Ascending aorta (tissue), 2 donors: Measurements from ENCODE around the gene CBR3. TPM values are rescaled to one million over a fixed set of nuclear protein-coding genes. Genes with fewer than 3 reads are reported as not detected.
"Not testable (repeated sequence)": the region's sequence is repeated elsewhere in the genome, so short reads cannot be mapped to it uniquely, and the experiment has no call there.

Source experiments
- DNase-seq, 2 donors: peaks; one replicate each; pipeline ENCODE4 v3.0.0-alpha.2; 2019; ENCODE audit warnings: low spot score in 2 of 2
- H3K27ac ChIP-seq, 2 donors: fragments of 200-600 bp; sonication (generic); one replicate each; pipeline ENCODE4 v1.5.1; 2016 to 2017; ENCODE audit warnings: mild to moderate bottlenecking in 1 of 2
- H3K27me3 ChIP-seq: fragments of 200-600 bp; sonication (generic); one replicate; pipeline ENCODE4 v1.5.1; 2017
- H3K36me3 ChIP-seq, 2 donors: fragments of 200-600 bp; sonication (generic); one replicate each; pipeline ENCODE4 v1.5.1; 2016
- H3K4me1 ChIP-seq, 2 donors: fragments of 200-600 bp; sonication (generic); one replicate each; pipeline ENCODE4 v1.5.1; 2016 to 2017; ENCODE audit warnings: mild to moderate bottlenecking in 1 of 2
- H3K4me3 ChIP-seq, 2 donors: fragments of 200-600 bp; sonication (generic); one replicate each; pipeline ENCODE4 v1.5.1; 2016 to 2017; ENCODE audit warnings: mild to moderate bottlenecking in 1 of 2
- H3K9me3 ChIP-seq, 2 donors: fragments of 200-600 bp; sonication (generic); one replicate each; pipeline ENCODE4 v1.5.1; 2016
- CTCF ChIP-seq, 3 experiments: fragments of 200-600 bp in 2 of 3; fragments of 450-650 bp in 1 of 3; sonication (generic) in 2 of 3; IDR thresholded peaks; one replicate each; pipeline ENCODE4 v1.5.1; 2016 to 2019; ENCODE audit warnings: antibody characterized with exemption in 3 of 3, mild to moderate bottlenecking in 1 of 3, moderate library complexity in 1 of 3
- intact Hi-C: fragments of 100-400 bp; cut with DNase I; formaldehyde crosslinking; loops from one replicate; pipeline ENCODE4 v1.15.1; 2023
- total RNA-seq: library from RNA; depleted of rRNA; stranded (reverse); fragments of >200 nt; gene quantifications from one replicate; pipeline ENCODE4 v1.1.0, GENCODE V29; 2016

Gene CBR3
- total RNA-seq, 1 donor from 2014 or later = 59.2 TPM

DNA sequence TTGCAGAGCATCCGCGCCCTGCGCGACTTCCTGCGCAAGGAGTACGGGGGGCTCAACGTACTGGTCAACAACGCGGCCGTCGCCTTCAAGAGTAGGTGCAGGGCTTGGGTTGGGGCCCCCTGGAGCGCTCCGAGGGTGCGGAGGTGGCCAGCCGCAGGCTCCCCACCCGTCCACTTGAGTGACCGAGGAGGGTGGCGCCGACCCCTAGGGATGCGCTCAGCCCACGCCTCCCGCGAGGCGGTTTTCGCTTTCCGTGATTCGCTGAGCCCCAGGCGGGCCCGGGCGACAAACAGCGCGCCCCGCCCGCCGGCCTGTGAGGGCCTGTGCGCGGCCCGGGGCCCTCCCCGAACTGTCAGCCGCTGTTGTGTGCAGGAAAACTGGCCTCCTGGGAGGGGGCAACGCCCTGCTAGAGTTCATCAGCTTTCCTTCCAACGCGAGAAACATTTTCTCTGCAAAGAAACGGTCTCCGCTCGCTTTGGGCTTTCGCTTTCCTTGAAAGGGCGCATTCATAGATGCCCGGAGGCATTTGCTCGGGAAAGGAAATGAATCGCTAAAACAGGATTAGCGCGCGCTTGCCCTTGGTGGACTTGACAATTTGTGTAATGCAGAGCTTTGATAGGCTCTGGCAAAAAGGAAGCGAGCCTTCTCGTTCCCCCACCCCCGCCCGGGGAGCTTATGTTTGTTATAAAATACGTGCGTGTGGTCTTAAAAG lies 668 bp downstream of the CBR3 start:
- DNase-seq = peak in 1 of 2 donors; percentile 83
- peaks cover 0 to 11% of the 10 kb centered on the region in 2 donors for H3K4me1 ChIP-seq
- intact Hi-C loops = loop anchor here (1.0 to 2.0 kb wide), 2 partner anchors 21 to 185 kb away; partner anchors contain the start of genes DOP1B and MORC3
- no peaks in the 10 kb centered on the region for H3K27me3 ChIP-seq
- peak overlapping the region; percentile 79 to 86 for H3K4me3 ChIP-seq
- H3K9me3 ChIP-seq = no peaks in the 10 kb centered on the region
- peaks cover 0 to 11% of the 10 kb centered on the region in 2 donors for H3K36me3 ChIP-seq
- TF ChIP-seq CTCF (IDR thresholded peaks at IDR 0.05) = no peak
- peak overlapping the region; percentile 89 to 90 for H3K27ac ChIP-seq

GRCh38 chr21:36139791-36140190 lies 4.9 kb downstream of the CBR3 start:
- not testable (repeated sequence) for H3K27ac ChIP-seq, H3K9me3 ChIP-seq, H3K4me3 ChIP-seq, H3K27me3 ChIP-seq, H3K4me1 ChIP-seq, DNase-seq
- intact Hi-C loops = loop anchor here (2.0 kb wide), 1 partner anchor 69 kb away; no protein-coding TSS in a partner anchor
- peaks cover 0 to 11% of the 10 kb centered on the region in 2 donors for H3K36me3 ChIP-seq

DNA sequence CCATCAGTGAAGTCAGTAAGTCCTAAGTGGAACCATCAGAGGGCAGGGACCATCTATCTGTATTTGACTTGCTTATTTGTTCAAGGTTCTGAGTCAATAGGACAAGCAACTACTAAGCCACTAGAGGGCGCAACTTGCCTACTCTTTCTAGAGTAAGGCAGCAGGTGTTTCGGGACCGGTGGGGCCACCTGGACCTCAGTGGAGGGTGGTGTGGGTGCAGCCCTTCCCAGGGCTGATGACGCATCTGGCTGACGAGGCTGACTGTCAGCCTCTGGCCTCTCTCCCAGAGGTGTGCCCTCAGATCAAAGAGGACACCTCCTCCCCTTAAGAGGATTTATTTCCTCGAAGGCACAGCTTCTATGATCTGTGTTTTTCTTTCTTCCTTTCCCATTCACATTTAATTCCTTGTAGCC lies 6.6 kb downstream of the CBR3 start:
- Histone ChIP-seq H3K4me3 (no peak overlapping the region), H3K4me1 (peaks cover 0 to 2% of the 10 kb centered on the region in 2 donors), H3K27ac (no peak overlapping the region), H3K36me3 (peaks cover 0 to 11% of the 10 kb centered on the region in 2 donors), H3K9me3 (no peaks in the 10 kb centered on the region), H3K27me3 (no peaks in the 10 kb centered on the region)
- peak in 1 of 2 donors; percentile 91 for DNase-seq
- peak; percentile 71 to 78 (median 74) for TF ChIP-seq CTCF (IDR thresholded peaks at IDR 0.05)
- intact Hi-C loops = loop anchor here (2.0 kb wide), 1 partner anchor 67 kb away; no protein-coding TSS in a partner anchor

GRCh38 chr21:36144233-36144632 lies 9.4 kb downstream of the CBR3 start:
- DNase-seq, H3K36me3 ChIP-seq, H3K27me3 ChIP-seq, intact Hi-C loops, H3K4me1 ChIP-seq, H3K27ac ChIP-seq, H3K4me3 ChIP-seq, H3K9me3 ChIP-seq: not testable (repeated sequence)

- intact Hi-C loops = no loop called here
- no peak for TF ChIP-seq CTCF (IDR thresholded peaks at IDR 0.05)
- H3K27ac ChIP-seq = no peak overlapping the region
- H3K4me1 ChIP-seq = peaks cover 0 to under 1% of the 10 kb centered on the region in 2 donors
- no peak overlapping the region for H3K4me3 ChIP-seq
- no peak for DNase-seq
- H3K36me3 ChIP-seq = peaks cover 0 to 2% of the 10 kb centered on the region in 2 donors
- no peaks in the 10 kb centered on the region for H3K9me3 ChIP-seq
- no peaks in the 10 kb centered on the region for H3K27me3 ChIP-seq
These were observed 10.4 kb downstream of the CBR3 start for GRCh38 chr21:36145259-36145658.

- Histone ChIP-seq H3K36me3 (no peaks in the 10 kb centered on the region), H3K27ac (no peak overlapping the region), H3K9me3 (no peaks in the 10 kb centered on the region), H3K4me3 (no peak overlapping the region), H3K27me3 (no peaks in the 10 kb centered on the region), H3K4me1 (peaks cover 0 to 5% of the 10 kb centered on the region in 2 donors)
- no peak for DNase-seq
- intact Hi-C loops = no loop called here
- no peak for TF ChIP-seq CTCF (IDR thresholded peaks at IDR 0.05)
These were observed 13.0 kb downstream of the CBR3 start for GRCh38 chr21:36147911-36148310.
